Endothelial cell of umbilical vein (primary cell): ENCODE results near the gene ZNF740. TPM values are rescaled to one million over a fixed set of nuclear protein-coding genes. Genes with fewer than 3 reads are reported as not detected.

Experiments
- BruUV-seq: library from RNA; stranded (reverse); fragments of 400-500 nt; replicated peaks from 2 replicates; lab custom pipeline; 2021; lab: Mats Ljungman, UMichigan
- CTCF ChIA-PET: fragments of 300-600, 350-600 bp; sonication (Branson Sonifier 250); formaldehyde crosslinking; loops from one replicate; lab custom pipeline; 2021; ENCODE audit warnings: antibody characterized with exemption, inconsistent platforms; lab: Charles Lee
- POLR2A ChIA-PET: fragments of 300-600, 350-600 bp; sonication (Branson Sonifier 250); formaldehyde crosslinking; loops from one replicate; lab custom pipeline; 2021; ENCODE audit warnings: antibody characterized with exemption, inconsistent platforms; lab: Charles Lee
- DNase-seq: peaks from one replicate; pipeline ENCODE4 v3.0.0-alpha.2; 2011; ENCODE audit warnings: low read depth, low spot score
- FAIRE-seq: peaks from 2 replicates; lab custom pipeline; 2011; peaks lifted over from hg19 to GRCh38; lab: Jason Lieb, UNC
- H2AFZ ChIP-seq: 2 replicates; pipeline ENCODE4 v1.6.0; 2012; ENCODE audit warnings: low read depth, low read length, control low read depth, inconsistent platforms
- H3K27ac ChIP-seq: 2 replicates; pipeline ENCODE4 v1.5.1; 2011; ENCODE audit warnings: low read depth, mild to moderate bottlenecking, control low read depth, low read length, moderate library complexity; ENCODE audit not compliant: insufficient read depth
- H3K27me3 ChIP-seq, 2 experiments: 2 replicates each; pipeline versions ENCODE4 v1.6.0 to v1.6.1; 2011; ENCODE audit warnings: low read length in 2 of 2, mixed read lengths in 1 of 2; ENCODE audit not compliant: control insufficient read depth in 2 of 2, insufficient read depth in 2 of 2
- H3K36me3 ChIP-seq, 2 experiments: 2 replicates in 1 of 2; 3 replicates in 1 of 2; pipeline ENCODE4 v1.5.1; 2011; ENCODE audit warnings: low read length in 2 of 2, mild to moderate bottlenecking in 1 of 2, moderate library complexity in 1 of 2; ENCODE audit not compliant: control insufficient read depth in 2 of 2, insufficient read depth in 2 of 2; ENCODE audit errors: extremely low read depth in 1 of 2
- H3K4me1 ChIP-seq: 3 replicates; pipeline ENCODE4 v1.5.1; 2011; ENCODE audit warnings: mild to moderate bottlenecking, low read length; ENCODE audit not compliant: control insufficient read depth, insufficient read depth; ENCODE audit errors: extremely low read depth
- H3K4me2 ChIP-seq: 2 replicates; pipeline ENCODE4 v1.6.1; 2011; ENCODE audit warnings: low read length, control low read depth, mixed read lengths; ENCODE audit not compliant: insufficient read depth
- H3K4me3 ChIP-seq, 3 experiments: fragments of 200-600 bp in 1 of 3; sonication (generic), shearing (Covaris generic) in 1 of 3; replicated peaks in 1 of 3; 2 replicates each; pipeline ENCODE4 v1.5.1; 2011 to 2016; ENCODE audit warnings: control low read depth in 3 of 3, low read length in 3 of 3, mild to moderate bottlenecking in 2 of 3, inconsistent platforms in 1 of 3, low read depth in 1 of 3, moderate library complexity in 1 of 3; ENCODE audit not compliant: insufficient read depth in 1 of 3
- H3K79me2 ChIP-seq: 2 replicates; pipeline ENCODE4 v1.6.0; 2012; ENCODE audit warnings: low read length, inconsistent platforms; ENCODE audit not compliant: control insufficient read depth, insufficient read depth
- H3K9ac ChIP-seq: replicated peaks from 2 replicates; pipeline ENCODE3; 2011; ENCODE audit warnings: low read length, control low read depth; ENCODE audit not compliant: insufficient read depth; ENCODE audit errors: extremely low read depth
- H3K9me1 ChIP-seq: replicated peaks from 3 replicates; pipeline ENCODE4 v1.6.0; 2011; ENCODE audit warnings: mild to moderate bottlenecking, low read length; ENCODE audit not compliant: control insufficient read depth, insufficient read depth; ENCODE audit errors: extremely low read depth
- H3K9me3 ChIP-seq: replicated peaks from 2 replicates; pipeline ENCODE4 v1.5.1; 2012; ENCODE audit warnings: low read length, inconsistent platforms; ENCODE audit not compliant: control insufficient read depth, insufficient read depth
- H4K20me1 ChIP-seq: replicated peaks from 2 replicates; pipeline ENCODE3; 2011; ENCODE audit warnings: mild to moderate bottlenecking, low read length; ENCODE audit not compliant: control insufficient read depth, insufficient read depth; ENCODE audit errors: extremely low read depth
- EZH2 ChIP-seq: IDR thresholded peaks from 2 replicates; pipeline ENCODE4 v1.6.1; 2012; ENCODE audit warnings: borderline replicate concordance, low read depth, mild to moderate bottlenecking, moderate library complexity, low read length, inconsistent platforms; ENCODE audit not compliant: severe bottlenecking
- FOS ChIP-seq: IDR thresholded peaks from 2 replicates; pipeline ENCODE4 v1.6.1; 2011; ENCODE audit warnings: mild to moderate bottlenecking, low read length, moderate library complexity, borderline replicate concordance; ENCODE audit not compliant: insufficient read depth
- GATA2 ChIP-seq: IDR thresholded peaks from 2 replicates; pipeline ENCODE4 v1.7.0; 2011; ENCODE audit warnings: low read depth, mild to moderate bottlenecking, moderate library complexity, mixed read lengths, low read length; ENCODE audit not compliant: insufficient read length, insufficient read depth
- JUN ChIP-seq: IDR thresholded peaks from 2 replicates; pipeline ENCODE4 v1.6.1; 2011; ENCODE audit warnings: borderline replicate concordance, low read depth; ENCODE audit not compliant: insufficient read length, insufficient read depth
- MYC ChIP-seq: IDR thresholded peaks from one replicate; pipeline ENCODE4 v1.6.1; 2011; ENCODE audit warnings: mild to moderate bottlenecking, low read depth, low read length
- POLR2A ChIP-seq: IDR thresholded peaks from 2 replicates; pipeline ENCODE4 v1.6.1; 2012; ENCODE audit warnings: low read depth, mild to moderate bottlenecking, control low read depth, low read length
- POLR2AphosphoS5 ChIP-seq: IDR thresholded peaks from 2 replicates; pipeline ENCODE4 v1.6.1; 2012; ENCODE audit warnings: low read depth, mild to moderate bottlenecking, control low read depth, low read length, moderate library complexity; ENCODE audit not compliant: insufficient read depth
- dilution Hi-C: fragments of 300-500 bp; cut with MboI; formaldehyde crosslinking; loops from one replicate; pipeline ENCODE4 v1.15.0; 2019; ENCODE audit warnings: low sequenced_read_pairs; ENCODE audit not compliant: extremely low pct_ligation_motif_present
- intact Hi-C: fragments of 100-400 bp; cut with micrococcal nuclease; formaldehyde crosslinking; loops from one replicate; pipeline ENCODE4 v1.10.0; 2022
- polyA plus RNA-seq, 4 experiments: library from polyadenylated mRNA; depleted of rRNA in 3 of 4; stranded (reverse) in 3 of 4; unstranded in 1 of 4; fragments of >200 nt; gene quantifications; 2 replicates each; pipeline versions ENCODE4 v1.2.1 to v1.2.3, GENCODE V29; 2011 to 2012; ENCODE audit warnings: missing spikeins in 1 of 4
- total RNA-seq: library from RNA; stranded (reverse); gene quantifications from 2 replicates; pipeline ENCODE4 v1.2.3, GENCODE V29; 2021
- TF ChIP-seq, protein P1 (sequence below), 2 donors: IDR thresholded peaks; 1 replicate in 1 of 2; 2 replicates in 1 of 2; pipeline ENCODE4 v1.5.1; 2011; ENCODE audit warnings: low read length in 2 of 2, mild to moderate bottlenecking in 2 of 2, moderate library complexity in 2 of 2, control low read depth in 1 of 2, inconsistent platforms in 1 of 2, low read depth in 1 of 2; ENCODE audit not compliant: insufficient read depth in 1 of 2; ENCODE audit errors: extremely low read depth in 1 of 2
- TF ChIP-seq, protein P2 (sequence below): IDR thresholded peaks from 2 replicates; pipeline ENCODE4 v1.6.1; 2011; ENCODE audit not compliant: insufficient read depth, insufficient read length

ZNF740 gene
- total and polyA plus RNA-seq, 2 donors (not counting 3 experiments of a cell fraction or from before 2014, with no cell fraction given) = 10.5 to 38.1 TPM

GRCh38 chr12:53230108-53230845, 49.8 kb downstream of the ZNF740 start:
- TF ChIP-seq, protein P1, sequence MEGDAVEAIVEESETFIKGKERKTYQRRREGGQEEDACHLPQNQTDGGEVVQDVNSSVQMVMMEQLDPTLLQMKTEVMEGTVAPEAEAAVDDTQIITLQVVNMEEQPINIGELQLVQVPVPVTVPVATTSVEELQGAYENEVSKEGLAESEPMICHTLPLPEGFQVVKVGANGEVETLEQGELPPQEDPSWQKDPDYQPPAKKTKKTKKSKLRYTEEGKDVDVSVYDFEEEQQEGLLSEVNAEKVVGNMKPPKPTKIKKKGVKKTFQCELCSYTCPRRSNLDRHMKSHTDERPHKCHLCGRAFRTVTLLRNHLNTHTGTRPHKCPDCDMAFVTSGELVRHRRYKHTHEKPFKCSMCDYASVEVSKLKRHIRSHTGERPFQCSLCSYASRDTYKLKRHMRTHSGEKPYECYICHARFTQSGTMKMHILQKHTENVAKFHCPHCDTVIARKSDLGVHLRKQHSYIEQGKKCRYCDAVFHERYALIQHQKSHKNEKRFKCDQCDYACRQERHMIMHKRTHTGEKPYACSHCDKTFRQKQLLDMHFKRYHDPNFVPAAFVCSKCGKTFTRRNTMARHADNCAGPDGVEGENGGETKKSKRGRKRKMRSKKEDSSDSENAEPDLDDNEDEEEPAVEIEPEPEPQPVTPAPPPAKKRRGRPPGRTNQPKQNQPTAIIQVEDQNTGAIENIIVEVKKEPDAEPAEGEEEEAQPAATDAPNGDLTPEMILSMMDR (IDR thresholded peaks at IDR 0.05; ENCODE audit: extremely low read depth in 1 of 2, insufficient read depth in 1 of 2, low read depth in 1 of 2, low read length in 2 of 2) = no peak
- TF ChIP-seq POLR2A (no peak), EZH2 (no peak), FOS (no peak), MYC (no peak), JUN (no peak), GATA2 (no peak), POLR2AphosphoS5 (no peak)
- TF ChIP-seq, protein P2, sequence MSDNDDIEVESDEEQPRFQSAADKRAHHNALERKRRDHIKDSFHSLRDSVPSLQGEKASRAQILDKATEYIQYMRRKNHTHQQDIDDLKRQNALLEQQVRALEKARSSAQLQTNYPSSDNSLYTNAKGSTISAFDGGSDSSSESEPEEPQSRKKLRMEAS = no peak
- Histone ChIP-seq H3K27me3 (peaks cover 10 to 11% of the 10 kb centered on the region in 2 experiments), H3K9me1 (no peaks in the 10 kb centered on the region), H3K9ac (no peak overlapping the region), H2AFZ (no peak overlapping the region), H3K4me1 (no peaks in the 10 kb centered on the region), H4K20me1 (no peaks in the 10 kb centered on the region), H3K36me3 (no peaks in the 10 kb centered on the region), H3K27ac (no peak overlapping the region), H3K4me3 (no peak overlapping the region), H3K9me3 (no peaks in the 10 kb centered on the region), H3K79me2 (no peaks in the 10 kb centered on the region), H3K4me2 (no peak overlapping the region)
- ChIA-PET CTCF (interaction anchor here (2.0 kb wide), 1 partner anchor 9 kb away, joined by 4 read pairs; no protein-coding TSS in a partner anchor), POLR2A (no interaction called here)
- FAIRE-seq (no peak), DNase-seq (no peak)
- dilution Hi-C loops = no loop called here
- intact Hi-C loops = no loop called here
- no TSS peak for BruUV-seq
